GM23338 (cell line): ENCODE results near the gene CD58. TPM values are rescaled to one million over a fixed set of nuclear protein-coding genes. Genes with fewer than 3 reads are reported as not detected.

Experiments
- ATAC-seq: fragments of 200-7000 bp; cut with Tn5 transposase; 3 replicates; pipeline ENCODE4 v1.9.1; 2020
- DNase-seq: peaks from one replicate; pipeline ENCODE4 v3.0.0-alpha.2; 2015; ENCODE audit warnings: low spot score
- H2AFZ ChIP-seq: fragments of 200-600 bp; sonication (generic); 2 replicates; pipeline ENCODE4 v1.8.0; 2016; ENCODE audit warnings: antibody characterized with exemption, mild to moderate bottlenecking, moderate library complexity
- H3F3A ChIP-seq: fragments of 200-600 bp; sonication (generic); replicated peaks from 2 replicates; pipeline ENCODE4 v1.8.0; 2017; ENCODE audit warnings: antibody characterized with exemption, mixed run types, low read depth
- H3K27ac ChIP-seq: fragments of 200-600 bp; sonication (generic); 2 replicates; pipeline ENCODE4 v1.6.1; 2016; ENCODE audit warnings: low read depth
- H3K27me3 ChIP-seq: fragments of 200-600 bp; sonication (generic); 2 replicates; pipeline ENCODE4 v1.8.0; 2016; ENCODE audit warnings: mild to moderate bottlenecking, mixed run types, moderate library complexity; ENCODE audit not compliant: insufficient read depth
- H3K36me3 ChIP-seq: fragments of 200-600 bp; sonication (generic); 2 replicates; pipeline ENCODE4 v1.8.0; 2016; ENCODE audit warnings: mild to moderate bottlenecking; ENCODE audit not compliant: insufficient read depth
- H3K4me1 ChIP-seq: fragments of 200-600 bp; sonication (generic); 2 replicates; pipeline ENCODE4 v1.8.0; 2016; ENCODE audit warnings: mild to moderate bottlenecking, moderate library complexity; ENCODE audit not compliant: insufficient read depth
- H3K4me2 ChIP-seq: fragments of 200-600 bp; sonication (generic); 2 replicates; pipeline ENCODE4 v1.7.1; 2017; ENCODE audit warnings: mixed run types
- H3K4me3 ChIP-seq: fragments of 200-600 bp; sonication (generic); 2 replicates; pipeline ENCODE4 v1.6.1; 2016; ENCODE audit warnings: mixed run types
- H3K79me2 ChIP-seq: fragments of 200-600 bp; sonication (generic); replicated peaks from 2 replicates; pipeline ENCODE4 v1.8.0; 2017; ENCODE audit warnings: mild to moderate bottlenecking; ENCODE audit not compliant: insufficient read depth
- H3K9me2 ChIP-seq: fragments of 200-600 bp; sonication (generic); 2 replicates; pipeline ENCODE4 v1.8.0; 2017; ENCODE audit not compliant: insufficient read depth
- H4K20me1 ChIP-seq: fragments of 200-600 bp; sonication (generic); replicated peaks from 2 replicates; pipeline ENCODE4 v1.8.0; 2017; ENCODE audit warnings: mild to moderate bottlenecking; ENCODE audit not compliant: insufficient read depth
- H3K27ac Mint-ChIP-seq: 2 replicates; pipeline ENCODE4 v1.8.0; 2020; ENCODE audit warnings: inconsistent platforms, mild to moderate bottlenecking, moderate library complexity, mixed read lengths
- H3K27me3 Mint-ChIP-seq: 3 replicates; pipeline ENCODE4 v1.8.0; 2022; ENCODE audit warnings: low read depth, mild to moderate bottlenecking, moderate library complexity, mixed read lengths, inconsistent platforms; ENCODE audit not compliant: insufficient read depth, poor library complexity
- H3K36me3 Mint-ChIP-seq: 3 replicates; pipeline ENCODE4 v1.8.0; 2021; ENCODE audit warnings: low read depth, mild to moderate bottlenecking, inconsistent platforms, moderate library complexity, mixed read lengths
- H3K4me1 Mint-ChIP-seq: 3 replicates; pipeline ENCODE4 v1.8.0; 2020; ENCODE audit warnings: mild to moderate bottlenecking, inconsistent platforms, mixed read lengths
- H3K4me3 Mint-ChIP-seq: 3 replicates; pipeline ENCODE4 v1.8.0; 2021; ENCODE audit warnings: moderate library complexity, mild to moderate bottlenecking, inconsistent platforms, mixed read lengths
- H3K9me3 Mint-ChIP-seq: 3 replicates; pipeline ENCODE4 v1.8.0; 2020; ENCODE audit warnings: moderate library complexity, mild to moderate bottlenecking, inconsistent platforms, mixed read lengths
- CREB1 ChIP-seq: fragments of 250-450 bp; sonication (Bioruptor Pico); IDR thresholded peaks from 2 replicates; pipeline ENCODE4 v1.5.0; 2020; ENCODE audit warnings: low read depth, mild to moderate bottlenecking, moderate library complexity
- CTCF ChIP-seq, 2 experiments: fragments of 200-600 bp in 1 of 2; sonication (generic) in 1 of 2; conservative IDR thresholded peaks; 2 replicates each; pipeline versions ENCODE4 v1.5.1 to v1.6.1; 2016 to 2017; ENCODE audit warnings: antibody characterized with exemption in 2 of 2, low read depth in 2 of 2, mild to moderate bottlenecking in 2 of 2, moderate library complexity in 1 of 2
- ETS1 ChIP-seq: IDR thresholded peaks from 2 replicates; pipeline ENCODE4 v1.6.1; 2016; ENCODE audit warnings: antibody characterized with exemption
- EZH2 ChIP-seq: fragments of 200-600 bp; sonication (generic); IDR thresholded peaks from one replicate; pipeline ENCODE4 v1.8.0; 2017; ENCODE audit warnings: antibody characterized with exemption, mild to moderate bottlenecking, low read depth; ENCODE audit not compliant: unreplicated experiment
- EZH2phosphoT487 ChIP-seq: fragments of 200-600 bp; sonication (generic); IDR thresholded peaks from one replicate; pipeline ENCODE4 v1.8.1; 2018; ENCODE audit warnings: antibody characterized with exemption; ENCODE audit not compliant: unreplicated experiment
- JUNB ChIP-seq: IDR thresholded peaks from one replicate; pipeline ENCODE4 v1.6.1; 2016; ENCODE audit warnings: antibody characterized with exemption; ENCODE audit not compliant: unreplicated experiment
- NANOG ChIP-seq: IDR thresholded peaks from 2 replicates; pipeline ENCODE4 v1.6.1; 2016; ENCODE audit warnings: antibody characterized with exemption, borderline replicate concordance
- POLR2AphosphoS5 ChIP-seq: IDR thresholded peaks from 2 replicates; pipeline ENCODE4 v1.6.1; 2016; ENCODE audit warnings: antibody characterized with exemption, low read depth
- REST ChIP-seq: IDR thresholded peaks from one replicate; pipeline ENCODE4 v1.6.1; 2018; ENCODE audit warnings: antibody characterized with exemption; ENCODE audit not compliant: unreplicated experiment
- STAT1 ChIP-seq: IDR thresholded peaks from one replicate; pipeline ENCODE4 v1.6.1; 2016; ENCODE audit warnings: antibody characterized with exemption; ENCODE audit not compliant: unreplicated experiment
- ZNF114 ChIP-seq: fragments of 250-450 bp; sonication (Bioruptor Pico); IDR thresholded peaks from 2 replicates; pipeline ENCODE4 v1.5.0; 2020; ENCODE audit warnings: mild to moderate bottlenecking, moderate library complexity
- ZNF331 ChIP-seq: fragments of 250-450 bp; sonication (Bioruptor Pico); IDR thresholded peaks from 2 replicates; pipeline ENCODE4 v1.5.0; 2020; ENCODE audit warnings: low read depth, mild to moderate bottlenecking, moderate library complexity
- ZNF462 ChIP-seq: fragments of 250-450 bp; sonication (Bioruptor Pico); IDR thresholded peaks from 2 replicates; pipeline ENCODE4 v1.5.0; 2020; ENCODE audit warnings: mild to moderate bottlenecking, moderate library complexity
- polyA plus RNA-seq: library from polyadenylated mRNA; unstranded; fragments of >200 nt; fragmentation: Nextera tagmentation; extraction: Ambion mirVana; gene quantifications from 2 replicates; pipeline ENCODE4 v1.2.1, GENCODE V29; 2016
- total RNA-seq: library from RNA; depleted of rRNA; stranded (reverse); fragments of >200 nt; shearing (Covaris generic); gene quantifications from 2 replicates; pipeline ENCODE4 v1.2.3, GENCODE V29; 2014

Gene CD58
- total and polyA plus RNA-seq, 2 experiments from 2014 or later = 9.2 to 12.5 TPM

GRCh38 chr1:116504308-116505156, 66.3 kb downstream of the CD58 start:
- Histone ChIP-seq H2AFZ (no peak overlapping the region), H3K9me2 (no peaks in the 10 kb centered on the region), H3F3A (no peaks in the 10 kb centered on the region), H3K4me1 (no peaks in the 10 kb centered on the region), H3K79me2 (no peaks in the 10 kb centered on the region), H3K4me2 (no peak overlapping the region), H4K20me1 (no peaks in the 10 kb centered on the region), H3K27me3 (no peaks in the 10 kb centered on the region), H3K27ac (no peak overlapping the region), H3K36me3 (no peaks in the 10 kb centered on the region), H3K4me3 (no peak overlapping the region)
- Mint-ChIP-seq H3K36me3 (no peaks in the 10 kb centered on the region), H3K4me3 (no peak overlapping the region), H3K27ac (no peak overlapping the region; the same call in 1 of the 2 replicates), H3K27me3 (no peaks in the 10 kb centered on the region), H3K9me3 (no peaks in the 10 kb centered on the region), H3K4me1 (peaks cover 2% of the 10 kb centered on the region; the same call in 1 of the 3 replicates)
- no peak for ATAC-seq
- TF ChIP-seq ZNF331 (CRISPR knock-in tag) (no peak), EZH2 (no peak), ZNF462 (CRISPR knock-in tag) (no peak), EZH2phosphoT487 (no peak), POLR2AphosphoS5 (no peak), STAT1 (no peak), CTCF (conservative IDR thresholded peaks at IDR 0.05; ENCODE audit: low read depth in 2 of 2) (no peak), NANOG (no peak), JUNB (no peak), CREB1 (no peak), REST (no peak), ZNF114 (CRISPR knock-in tag) (no peak), ETS1 (no peak)
- no peak for DNase-seq
